GM12892 (cell line): Measurements from ENCODE around the gene DAPK2.

Experiments
- POLR2AphosphoS5 ChIP-seq: IDR thresholded peaks from 2 replicates; pipeline ENCODE4 v1.6.1; 2011; ENCODE audit warnings: low read depth, low read length, control low read depth
- TAF1 ChIP-seq: IDR thresholded peaks from 2 replicates; pipeline ENCODE4 v1.6.1; 2011; ENCODE audit warnings: low read depth, mild to moderate bottlenecking, control low read depth, low read length, borderline replicate concordance

DNA sequence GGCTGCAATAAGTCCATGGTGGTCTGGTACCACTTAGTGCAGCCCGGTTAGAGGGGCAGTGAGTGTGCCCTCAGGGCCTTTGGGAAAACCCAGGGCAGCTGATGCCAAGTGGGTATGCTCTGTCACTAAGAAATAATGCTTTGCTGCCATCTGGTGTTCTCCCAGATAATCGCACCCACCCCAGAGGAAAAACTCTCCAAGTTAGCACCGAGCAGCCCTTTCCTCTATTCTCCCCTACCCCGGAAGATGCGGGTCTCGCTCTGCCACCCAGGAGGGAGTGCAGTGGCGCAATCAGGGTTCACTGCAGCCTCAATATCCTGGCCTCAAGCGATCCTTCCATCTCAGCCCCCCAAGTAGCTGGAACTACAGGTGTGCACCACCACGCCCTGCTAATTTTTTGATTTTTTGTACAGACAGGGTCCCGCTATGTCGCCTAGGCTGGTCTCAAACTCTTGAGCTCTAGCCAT lies 21.3 kb upstream of the DAPK2 start:
- TF ChIP-seq POLR2AphosphoS5 (no peak), TAF1 (no peak)
